Lung (tissue), 12 donors: ENCODE results near the gene S100A13. TPM values are rescaled to one million over a fixed set of nuclear protein-coding genes. Genes with fewer than 3 reads are reported as not detected.
"Not testable (repeated sequence)": the region's sequence is repeated elsewhere in the genome, so short reads cannot be mapped to it uniquely, and the experiment has no call there.

Source experiments
- ATAC-seq: fragments of 200-7000 bp; cut with Tn5 transposase; one replicate; pipeline ENCODE4 v1.9.1; 2020; ENCODE audit warnings: moderate number of reproducible peaks; ENCODE audit not compliant: insufficient read depth, low FRiP score
- DNase-seq, 3 donors: peaks; one replicate each; pipeline ENCODE4 v3.0.0-alpha.2; 2013 to 2017
- H3K27ac ChIP-seq, 2 donors: one replicate each; pipeline ENCODE4 v1.5.1; 2013; ENCODE audit warnings: mild to moderate bottlenecking in 2 of 2, moderate library complexity in 2 of 2, control low read depth in 1 of 2, inconsistent platforms in 1 of 2, low read depth in 1 of 2, low read length in 1 of 2
- H3K27me3 ChIP-seq, 3 donors: one replicate each; pipeline ENCODE4 v1.5.1; 2013; ENCODE audit warnings: low read length in 2 of 3; ENCODE audit not compliant: control insufficient read depth in 3 of 3, insufficient read depth in 3 of 3
- H3K36me3 ChIP-seq, 4 donors: one replicate each; pipeline ENCODE4 v1.5.1; 2013; ENCODE audit warnings: low read length in 4 of 4, mild to moderate bottlenecking in 1 of 4, moderate library complexity in 1 of 4; ENCODE audit not compliant: control insufficient read depth in 4 of 4, insufficient read depth in 4 of 4
- H3K4me1 ChIP-seq, 5 donors: one replicate each; pipeline ENCODE4 v1.5.1; 2013; ENCODE audit warnings: low read length in 5 of 5, mild to moderate bottlenecking in 2 of 5, moderate library complexity in 1 of 5; ENCODE audit not compliant: control insufficient read depth in 5 of 5, insufficient read depth in 5 of 5
- H3K4me3 ChIP-seq: one replicate; pipeline ENCODE4 v1.5.1; 2013; ENCODE audit warnings: mild to moderate bottlenecking, control low read depth, moderate library complexity
- H3K9ac ChIP-seq, 2 donors: one replicate each; pipeline ENCODE4 v1.5.1; 2013; ENCODE audit warnings: low read length in 2 of 2, control low read depth in 1 of 2; ENCODE audit not compliant: insufficient read depth in 1 of 2
- H3K9me3 ChIP-seq, 4 donors: one replicate each; pipeline ENCODE4 v1.5.1; 2013; ENCODE audit warnings: low read length in 3 of 4, mild to moderate bottlenecking in 1 of 4, moderate library complexity in 1 of 4; ENCODE audit not compliant: control insufficient read depth in 4 of 4, insufficient read depth in 3 of 4
- CTCF ChIP-seq: IDR thresholded peaks from 2 replicates; pipeline ENCODE4 v1.5.1; 2012; ENCODE audit warnings: mild to moderate bottlenecking; ENCODE audit errors: control extremely low read depth, extremely low read depth
- WGBS, 2 donors: extraction: QIAGEN DNeasy Blood & Tissue Kit; methylation state at CpG; one replicate each; pipeline ENCODE4 v1.1.7; 2013; 5-methylcytosine and 5-hydroxymethylcytosine counted together
- polyA plus RNA-seq, 2 donors: library from polyadenylated mRNA; stranded (reverse); fragments of 200-250 nt; gene quantifications; one replicate each; pipeline ENCODE4 v1.2.1, GENCODE V29; 2013
- total RNA-seq, 2 donors: library from RNA; depleted of rRNA in 1 of 2; stranded (reverse); fragments of >200 nt in 1 of 2; gene quantifications; one replicate each; pipeline ENCODE4 v1.2.1, GENCODE V29; 2014 to 2021
- donor health status: control.
- donor health status: control.
- donor health status: Bipolar disorder and iron deficiency.
- donor health status: healthy.
- donor health status: DM: yes; HTN: yes; CAD: no.

Gene S100A13
- total and polyA plus RNA-seq, 4 donors: 36.2 to 168 (median 86.5) TPM

- H3K9ac ChIP-seq: no peak overlapping the region
- peaks cover 0 to 5% (median 0%) of the 10 kb centered on the region in 5 donors for H3K4me1 ChIP-seq
- H3K9me3 ChIP-seq: no peaks in the 10 kb centered on the region
- no peak for TF ChIP-seq CTCF
- no peaks in the 10 kb centered on the region for H3K27me3 ChIP-seq
- no peak overlapping the region for H3K27ac ChIP-seq
- H3K36me3 ChIP-seq: peaks cover 0 to 2% (median 0%) of the 10 kb centered on the region in 4 donors
- DNase-seq (no peak), ATAC-seq (no peak)
- H3K4me3 ChIP-seq: no peak overlapping the region
- WGBS, 2 donors: 91 to 92% methylated on average over 2 of the region's 2 CpGs
These were observed 38.8 kb downstream of the S100A13 start for GRCh38 chr1:153588482-153588881.

GRCh38 chr1:153588033-153588432 lies 39.3 kb downstream of the S100A13 start:
- not testable (repeated sequence) for H3K4me1 ChIP-seq, H3K27me3 ChIP-seq, DNase-seq, H3K4me3 ChIP-seq, H3K9ac ChIP-seq, ATAC-seq, H3K27ac ChIP-seq, H3K9me3 ChIP-seq, H3K36me3 ChIP-seq
- WGBS, 2 donors: 91 to 93% methylated on average over 10 of the region's 10 CpGs

DNA sequence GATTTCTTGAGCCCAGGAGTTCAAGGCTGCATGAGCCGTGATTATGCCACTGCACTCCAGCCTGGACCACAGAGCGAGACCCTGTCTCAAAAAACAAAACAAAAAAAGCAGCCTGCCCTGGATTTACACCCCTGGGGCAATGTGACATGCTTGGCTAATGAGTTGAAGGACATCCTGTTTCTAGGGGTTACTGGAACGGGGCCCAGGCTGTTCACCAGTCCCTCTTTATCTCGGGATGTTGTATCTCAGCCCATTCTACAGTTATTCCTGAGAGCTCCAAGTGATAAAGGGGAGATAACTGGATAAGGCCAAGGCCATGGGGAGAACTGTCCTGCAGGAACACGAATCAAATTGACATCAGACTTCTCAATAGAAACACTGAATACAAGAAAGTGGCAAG lies 40.0 kb downstream of the S100A13 start:
- no peak for DNase-seq
- no peak for TF ChIP-seq CTCF
- 56 to 69% methylated on average over 5 of the region's 5 CpGs for WGBS, 2 donors

GRCh38 chr1:153586347-153586746 lies 41.0 kb downstream of the S100A13 start:
- H3K27me3 ChIP-seq: no peaks in the 10 kb centered on the region
- WGBS, 2 donors: 54 to 61% methylated on average over 1 of the region's 1 CpG
- H3K9ac ChIP-seq: no peak overlapping the region
- H3K4me3 ChIP-seq: no peak overlapping the region
- no peak overlapping the region for H3K27ac ChIP-seq
- no peak for DNase-seq
- ATAC-seq: no peak
- H3K9me3 ChIP-seq: no peaks in the 10 kb centered on the region
- H3K36me3 ChIP-seq: peaks cover 0 to 2% (median 0%) of the 10 kb centered on the region in 4 donors
- no peak for TF ChIP-seq CTCF
- H3K4me1 ChIP-seq: no peaks in the 10 kb centered on the region

More for the DNA sequence above, 40.0 kb downstream of the S100A13 start:
- no peaks in the 10 kb centered on the region for H3K9me3 ChIP-seq
- no peak for ATAC-seq
- H3K4me1 ChIP-seq: no peaks in the 10 kb centered on the region
- no peaks in the 10 kb centered on the region for H3K27me3 ChIP-seq
- no peak overlapping the region for H3K27ac ChIP-seq
- no peak overlapping the region for H3K9ac ChIP-seq
- H3K36me3 ChIP-seq: peaks cover 0 to 2% (median 0%) of the 10 kb centered on the region in 4 donors
- no peak overlapping the region for H3K4me3 ChIP-seq
